IMR-90 (cell line): ENCODE results near the gene RAI14. TPM values are rescaled to one million over a fixed set of nuclear protein-coding genes. Genes with fewer than 3 reads are reported as not detected.

Experiments
- ATAC-seq: fragments of 200-7000 bp; cut with Tn5 transposase; 2 replicates; pipeline ENCODE4 v1.9.1; 2020; ENCODE audit warnings: low read depth, mild to moderate bottlenecking, moderate library complexity
- BruUV-seq: library from RNA; stranded (reverse); fragments of 400-500 nt; replicated peaks from 2 replicates; lab custom pipeline; 2021; lab: Mats Ljungman, UMichigan
- CTCF ChIA-PET: fragments of 300-600 bp; formaldehyde crosslinking; extraction: SDS; loops from one replicate; lab custom pipeline; 2021; ENCODE audit warnings: antibody characterized with exemption; lab: Yijun Ruan, JAX
- POLR2A ChIA-PET: fragments of 300-600 bp; sonication (Branson Sonifier 250); formaldehyde crosslinking; loops from one replicate; lab custom pipeline; 2022; ENCODE audit warnings: antibody characterized with exemption; ENCODE audit not compliant: unreplicated experiment; lab: Charles Lee
- DNase-seq: peaks from one replicate; pipeline ENCODE4 v3.0.0; 2013
- H2AFZ ChIP-seq: replicated peaks from 2 replicates; pipeline ENCODE3; 2013; ENCODE audit warnings: low read length, mild to moderate bottlenecking; ENCODE audit not compliant: poor library complexity
- H2AK5ac ChIP-seq: 2 replicates; pipeline ENCODE4 v1.6.1; 2013; ENCODE audit warnings: low read depth, low read length, inconsistent platforms
- H2AK9ac ChIP-seq: replicated peaks from 2 replicates; pipeline ENCODE3; 2013; ENCODE audit warnings: mild to moderate bottlenecking, low read depth, low read length, moderate library complexity; ENCODE audit not compliant: poor library complexity
- H2BK120ac ChIP-seq: 2 replicates; pipeline ENCODE4 v1.6.1; 2013; ENCODE audit warnings: low read depth, low read length, inconsistent platforms
- H2BK15ac ChIP-seq: 3 replicates; pipeline ENCODE4 v1.6.1; 2013; ENCODE audit warnings: low read depth, low read length, inconsistent platforms
- H2BK20ac ChIP-seq: 2 replicates; pipeline ENCODE4 v1.6.1; 2013; ENCODE audit warnings: low read depth, mild to moderate bottlenecking, inconsistent platforms, low read length, moderate library complexity
- H2BK5ac ChIP-seq: 2 replicates; pipeline ENCODE4 v1.6.1; 2013; ENCODE audit warnings: mild to moderate bottlenecking, low read depth, low read length, inconsistent platforms; ENCODE audit not compliant: poor library complexity, severe bottlenecking
- H3K14ac ChIP-seq: replicated peaks from 2 replicates; pipeline ENCODE4 v1.6.1; 2013; ENCODE audit warnings: low read depth, low read length, inconsistent platforms
- H3K18ac ChIP-seq: 2 replicates; pipeline ENCODE4 v1.6.1; 2013; ENCODE audit warnings: low read depth, low read length, control low read depth
- H3K23ac ChIP-seq: 2 replicates; pipeline ENCODE4 v1.6.1; 2013; ENCODE audit warnings: low read depth, low read length, inconsistent platforms
- H3K27ac ChIP-seq: 2 replicates; pipeline ENCODE4 v1.5.1; 2013; ENCODE audit warnings: mild to moderate bottlenecking, control low read depth, low read length; ENCODE audit not compliant: insufficient read depth
- H3K27me3 ChIP-seq: 2 replicates; pipeline ENCODE4 v1.6.1; 2013; ENCODE audit warnings: low read length; ENCODE audit not compliant: control insufficient read depth, insufficient read depth
- H3K36me3 ChIP-seq: 2 replicates; pipeline ENCODE4 v1.6.1; 2013; ENCODE audit warnings: low read length, mixed read lengths; ENCODE audit not compliant: control insufficient read depth, insufficient read depth
- H3K4ac ChIP-seq: 2 replicates; pipeline ENCODE4 v1.6.1; 2013; ENCODE audit warnings: low read depth, low read length, inconsistent platforms
- H3K4me1 ChIP-seq: 2 replicates; pipeline ENCODE4 v1.6.1; 2013; ENCODE audit warnings: low read length, mixed read lengths; ENCODE audit not compliant: control insufficient read depth, insufficient read depth
- H3K4me2 ChIP-seq: 2 replicates; pipeline ENCODE4 v1.6.1; 2013; ENCODE audit warnings: low read depth, mild to moderate bottlenecking, control low read depth, low read length, moderate library complexity
- H3K4me3 ChIP-seq: 2 replicates; pipeline ENCODE4 v1.5.1; 2013; ENCODE audit warnings: low read depth, mild to moderate bottlenecking, control low read depth, low read length, moderate library complexity; ENCODE audit not compliant: insufficient read depth
- H3K56ac ChIP-seq: 2 replicates; pipeline ENCODE4 v1.6.1; 2013; ENCODE audit warnings: low read length, inconsistent platforms; ENCODE audit not compliant: insufficient read depth; ENCODE audit errors: extremely low read depth
- H3K79me1 ChIP-seq, 2 experiments: 2 replicates each; pipeline ENCODE4 v1.6.1; 2013; ENCODE audit warnings: low read length in 2 of 2, inconsistent platforms in 1 of 2, low read depth in 1 of 2
- H3K9ac ChIP-seq: 2 replicates; pipeline ENCODE4 v1.6.1; 2013; ENCODE audit warnings: low read depth, low read length, control low read depth
- H3K9me1 ChIP-seq: 2 replicates; pipeline ENCODE4 v1.6.1; 2013; ENCODE audit warnings: low read length, inconsistent platforms; ENCODE audit not compliant: insufficient read depth
- H3K9me3 ChIP-seq: 2 replicates; pipeline ENCODE4 v1.6.1; 2013; ENCODE audit warnings: low read length; ENCODE audit not compliant: control insufficient read depth, insufficient read depth
- H4K20me1 ChIP-seq: 2 replicates; pipeline ENCODE4 v1.6.1; 2013; ENCODE audit warnings: low read length, inconsistent platforms; ENCODE audit not compliant: insufficient read depth
- H4K5ac ChIP-seq: 2 replicates; pipeline ENCODE4 v1.6.1; 2013; ENCODE audit warnings: mild to moderate bottlenecking, low read depth, low read length, control low read depth
- H4K8ac ChIP-seq, 2 experiments: 2 replicates each; pipeline ENCODE4 v1.6.1; 2013; ENCODE audit warnings: low read depth in 2 of 2, low read length in 2 of 2, control low read depth in 1 of 2, inconsistent platforms in 1 of 2
- H4K91ac ChIP-seq: 2 replicates; pipeline ENCODE4 v1.6.1; 2013; ENCODE audit warnings: low read depth, low read length, inconsistent platforms; ENCODE audit not compliant: insufficient read depth
- BHLHE40 ChIP-seq: fragments of 150-350 bp; IDR thresholded peaks from 2 replicates; pipeline ENCODE4 v1.6.1; 2016; ENCODE audit warnings: mild to moderate bottlenecking, low read depth, low read length
- CEBPB ChIP-seq: IDR thresholded peaks from 2 replicates; pipeline ENCODE4 v1.6.1; 2012; ENCODE audit warnings: low read depth, low read length, improper control_type of control experiment
- FOS ChIP-seq: fragments of 150-350 bp; IDR thresholded peaks from 2 replicates; pipeline ENCODE4 v1.6.1; 2016; ENCODE audit warnings: low read depth, low read length
- MAFK ChIP-seq: IDR thresholded peaks from 2 replicates; pipeline ENCODE4 v1.6.1; 2012; ENCODE audit warnings: low read depth, low read length, improper control_type of control experiment
- MAZ ChIP-seq: IDR thresholded peaks from 2 replicates; pipeline ENCODE4 v1.6.1; 2012; ENCODE audit warnings: low read depth, mild to moderate bottlenecking, low read length, improper control_type of control experiment, moderate library complexity, borderline replicate concordance
- MXI1 ChIP-seq: IDR thresholded peaks from 2 replicates; pipeline ENCODE4 v1.6.1; 2012; ENCODE audit warnings: low read depth, mild to moderate bottlenecking, low read length, moderate library complexity, borderline replicate concordance
- NFE2L2 ChIP-seq: fragments of 150-350 bp; IDR thresholded peaks from 2 replicates; pipeline ENCODE4 v1.6.1; 2016; ENCODE audit warnings: low read depth, mild to moderate bottlenecking, low read length
- POLR2A ChIP-seq: IDR thresholded peaks from 2 replicates; pipeline ENCODE4 v1.6.1; 2012; ENCODE audit warnings: mild to moderate bottlenecking, low read depth, low read length
- RAD21 ChIP-seq: IDR thresholded peaks from 2 replicates; pipeline ENCODE4 v1.6.1; 2012; ENCODE audit warnings: low read length, improper control_type of control experiment
- RCOR1 ChIP-seq: IDR thresholded peaks from 2 replicates; pipeline ENCODE4 v1.6.1; 2012; ENCODE audit warnings: mild to moderate bottlenecking, low read length, improper control_type of control experiment; ENCODE audit not compliant: insufficient replicate concordance
- RFX5 ChIP-seq: IDR thresholded peaks from 2 replicates; pipeline ENCODE4 v1.8.0; 2012; ENCODE audit warnings: low read depth, mild to moderate bottlenecking, low read length, moderate library complexity
- SMC3 ChIP-seq: fragments of 150-350 bp; IDR thresholded peaks from 2 replicates; pipeline ENCODE4 v1.6.1; 2016; ENCODE audit warnings: low read depth, mild to moderate bottlenecking, antibody characterized with exemption, low read length, moderate library complexity
- USF2 ChIP-seq: fragments of 150-350 bp; IDR thresholded peaks from 2 replicates; pipeline ENCODE4 v1.6.1; 2017; ENCODE audit warnings: mild to moderate bottlenecking, antibody characterized with exemption, low read length, low read depth
- WGBS, 2 experiments: methylation state at CpG; one replicate each; pipeline versions ENCODE4 v1.1.5 to v1.1.7; 2013; ENCODE audit warnings: missing lambda C conversion rate in 2 of 2; ENCODE audit not compliant: insufficient read length in 1 of 2; ENCODE audit errors: extremely low coverage in 2 of 2; 5-methylcytosine and 5-hydroxymethylcytosine counted together
- dilution Hi-C: fragments of 300-500 bp; cut with HindIII; formaldehyde crosslinking; loops from one replicate; pipeline ENCODE4 v1.14.3; 2018; ENCODE audit warnings: low sequenced_read_pairs; ENCODE audit not compliant: unreplicated experiment
- in situ Hi-C: fragments of 300-500 bp; cut with MboI; formaldehyde crosslinking; loops from 3 replicates; pipeline ENCODE4 v1.14.3; 2019; ENCODE audit warnings: low sequenced_read_pairs, inconsistent platforms, mixed read lengths
- intact Hi-C: fragments of 100-400 bp; cut with micrococcal nuclease; formaldehyde crosslinking; loops from 2 replicates; pipeline ENCODE4 v1.10.0; 2022
- polyA plus RNA-seq, 3 experiments: library from polyadenylated mRNA; depleted of rRNA; stranded (reverse); fragments of >200 nt; gene quantifications; 2 replicates each; pipeline ENCODE4 v1.2.3, GENCODE V29; 2012; ENCODE audit warnings: low replicate concordance in 1 of 3
- total RNA-seq: library from RNA; depleted of rRNA; stranded (reverse); fragments of >200 nt; gene quantifications from 2 replicates; pipeline ENCODE4 v1.2.3, GENCODE V29; 2012
- TF ChIP-seq, protein P1 (sequence below): conservative IDR thresholded peaks from 2 replicates; pipeline ENCODE4 v1.5.1; 2012; ENCODE audit warnings: mild to moderate bottlenecking, low read depth, low read length, improper control_type of control experiment
- TF ChIP-seq, protein P2 (sequence below): fragments of 150-350 bp; IDR thresholded peaks from 2 replicates; pipeline ENCODE4 v1.6.1; 2016; ENCODE audit warnings: low read depth, mild to moderate bottlenecking, low read length, moderate library complexity, borderline replicate concordance

RAI14 gene
- total and polyA plus RNA-seq, 2 of the 4 experiments (the other 2 are of a cell fraction) = 221 to 267 TPM

DNA sequence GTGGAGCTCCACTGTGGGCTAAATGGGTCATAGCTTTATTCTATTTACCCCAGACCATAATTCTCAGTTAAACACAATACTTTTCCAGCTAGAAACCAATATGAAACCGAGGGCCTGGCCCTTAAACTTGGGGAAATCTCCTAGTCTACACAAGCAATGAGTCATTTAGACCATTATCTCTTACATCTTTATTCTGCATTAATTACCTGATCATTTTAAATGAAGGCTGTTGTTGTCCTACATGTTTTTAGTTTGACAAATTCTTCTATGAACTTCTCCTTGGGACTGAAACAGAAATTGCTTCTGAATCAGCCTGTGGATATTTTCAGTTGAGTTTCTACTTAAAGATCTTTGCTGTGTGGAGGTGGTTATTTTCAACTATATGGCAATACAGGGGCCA lies 37.9 kb downstream of the RAI14 start:
- CTCF ChIA-PET = no interaction called here
- H3K4ac ChIP-seq = no peak overlapping the region
- in situ Hi-C loops = no loop called here
- H4K8ac ChIP-seq = no peak overlapping the region
- H2AK5ac ChIP-seq = no peak overlapping the region
- peaks cover 31% of the 10 kb centered on the region for H3K36me3 ChIP-seq
- dilution Hi-C loops = no loop called here
- H3K4me3 ChIP-seq = no peak overlapping the region
- no peak overlapping the region for H2AFZ ChIP-seq
- no peak overlapping the region for H2BK15ac ChIP-seq
- H3K9me1 ChIP-seq = peaks cover 40% of the 10 kb centered on the region
- H3K18ac ChIP-seq = no peak overlapping the region
- H4K20me1 ChIP-seq = peaks cover 89% of the 10 kb centered on the region
- no peak overlapping the region for H4K91ac ChIP-seq
- H3K4me2 ChIP-seq = peak overlapping the region; percentile 3; the same call in 1 of the 2 replicates
- no peak overlapping the region for H2BK120ac ChIP-seq
- no peak overlapping the region for H3K56ac ChIP-seq
- intact Hi-C loops = loop anchor here (2.0 kb wide), 1 partner anchor 37 kb away; the partner anchor contains the start of gene RAI14
- POLR2A ChIA-PET = no interaction called here
- no peak overlapping the region for H4K5ac ChIP-seq
- ATAC-seq = no peak
- WGBS, 2 experiments = no CpG with 5 or more reads among the region's 1 CpG
- peaks cover 14 to 76% of the 10 kb centered on the region in 2 experiments for H3K79me1 ChIP-seq
- no peaks in the 10 kb centered on the region for H3K27me3 ChIP-seq
- no peak overlapping the region for H2BK20ac ChIP-seq
- no peak overlapping the region for H3K9ac ChIP-seq
- peak overlapping the region; percentile 31; the same call in 1 of the 2 replicates for H3K27ac ChIP-seq
- DNase-seq = no peak
- H3K9me3 ChIP-seq = no peaks in the 10 kb centered on the region
- peak overlapping the region; percentile 31 for H3K23ac ChIP-seq
- no TSS peak for BruUV-seq
- peak overlapping the region; percentile 48 for H2BK5ac ChIP-seq
- TF ChIP-seq MXI1 (no peak), MAZ (no peak), RFX5 (no peak), RCOR1 (no peak), USF2 (no peak), NFE2L2 (no peak), FOS (no peak), RAD21 (no peak), POLR2A (no peak), MAFK (no peak), CEBPB (no peak), SMC3 (no peak), BHLHE40 (no peak)
- TF ChIP-seq, protein P1, sequence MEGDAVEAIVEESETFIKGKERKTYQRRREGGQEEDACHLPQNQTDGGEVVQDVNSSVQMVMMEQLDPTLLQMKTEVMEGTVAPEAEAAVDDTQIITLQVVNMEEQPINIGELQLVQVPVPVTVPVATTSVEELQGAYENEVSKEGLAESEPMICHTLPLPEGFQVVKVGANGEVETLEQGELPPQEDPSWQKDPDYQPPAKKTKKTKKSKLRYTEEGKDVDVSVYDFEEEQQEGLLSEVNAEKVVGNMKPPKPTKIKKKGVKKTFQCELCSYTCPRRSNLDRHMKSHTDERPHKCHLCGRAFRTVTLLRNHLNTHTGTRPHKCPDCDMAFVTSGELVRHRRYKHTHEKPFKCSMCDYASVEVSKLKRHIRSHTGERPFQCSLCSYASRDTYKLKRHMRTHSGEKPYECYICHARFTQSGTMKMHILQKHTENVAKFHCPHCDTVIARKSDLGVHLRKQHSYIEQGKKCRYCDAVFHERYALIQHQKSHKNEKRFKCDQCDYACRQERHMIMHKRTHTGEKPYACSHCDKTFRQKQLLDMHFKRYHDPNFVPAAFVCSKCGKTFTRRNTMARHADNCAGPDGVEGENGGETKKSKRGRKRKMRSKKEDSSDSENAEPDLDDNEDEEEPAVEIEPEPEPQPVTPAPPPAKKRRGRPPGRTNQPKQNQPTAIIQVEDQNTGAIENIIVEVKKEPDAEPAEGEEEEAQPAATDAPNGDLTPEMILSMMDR = no peak
- TF ChIP-seq, protein P2, sequence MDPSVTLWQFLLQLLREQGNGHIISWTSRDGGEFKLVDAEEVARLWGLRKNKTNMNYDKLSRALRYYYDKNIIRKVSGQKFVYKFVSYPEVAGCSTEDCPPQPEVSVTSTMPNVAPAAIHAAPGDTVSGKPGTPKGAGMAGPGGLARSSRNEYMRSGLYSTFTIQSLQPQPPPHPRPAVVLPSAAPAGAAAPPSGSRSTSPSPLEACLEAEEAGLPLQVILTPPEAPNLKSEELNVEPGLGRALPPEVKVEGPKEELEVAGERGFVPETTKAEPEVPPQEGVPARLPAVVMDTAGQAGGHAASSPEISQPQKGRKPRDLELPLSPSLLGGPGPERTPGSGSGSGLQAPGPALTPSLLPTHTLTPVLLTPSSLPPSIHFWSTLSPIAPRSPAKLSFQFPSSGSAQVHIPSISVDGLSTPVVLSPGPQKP = no peak
- no peak overlapping the region for H3K14ac ChIP-seq
- peaks cover 23% of the 10 kb centered on the region for H3K4me1 ChIP-seq
- no peak overlapping the region for H2AK9ac ChIP-seq
